ENCODE measurements around the gene TXNRD3.
"Not testable (repeated sequence)": the region's sequence is repeated elsewhere in the genome, so short reads cannot be mapped to it uniquely, and the experiment has no call there.

The TXNRD3 gene

DNA sequence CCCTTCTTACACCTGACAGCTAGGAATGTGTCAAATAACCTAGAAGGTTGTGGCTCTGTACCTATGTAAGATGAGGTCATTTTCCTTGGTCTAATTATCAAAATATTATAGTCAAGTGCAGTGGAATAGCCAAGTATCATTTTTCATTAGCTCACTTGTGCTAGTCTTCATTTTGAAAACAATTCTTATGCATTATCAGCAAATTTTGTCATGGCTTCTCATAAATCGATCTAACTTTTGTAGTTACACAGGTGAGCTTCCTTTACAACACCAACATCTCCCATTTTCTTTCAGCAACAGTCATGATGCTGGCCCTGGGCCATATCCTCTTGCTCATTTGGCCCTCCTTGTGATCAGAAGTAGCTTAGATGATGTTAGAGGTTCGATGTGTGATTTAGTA, 10.3 kb downstream of the TXNRD3 start:
- DNase-seq, result no peak

DNA sequence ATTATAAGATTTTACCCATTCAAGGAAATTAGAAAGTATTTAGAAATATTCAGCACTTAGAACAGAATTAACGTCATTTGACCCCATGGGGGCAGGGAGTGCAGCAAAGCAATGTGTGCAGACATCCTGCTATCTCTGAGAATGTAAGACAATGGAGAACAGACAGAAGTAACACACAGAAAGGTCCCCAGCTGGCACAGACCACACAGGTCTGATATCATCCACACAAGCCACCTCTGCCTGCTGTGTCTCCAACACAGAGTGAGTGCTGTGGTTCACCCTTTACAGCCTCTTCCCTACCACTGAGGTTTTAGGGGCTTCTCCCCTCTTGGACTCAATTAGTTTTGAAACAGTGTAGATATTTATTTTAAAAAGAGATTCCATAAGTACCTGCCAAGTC, 16.1 kb downstream of the TXNRD3 start:
- no peak for DNase-seq

DNA sequence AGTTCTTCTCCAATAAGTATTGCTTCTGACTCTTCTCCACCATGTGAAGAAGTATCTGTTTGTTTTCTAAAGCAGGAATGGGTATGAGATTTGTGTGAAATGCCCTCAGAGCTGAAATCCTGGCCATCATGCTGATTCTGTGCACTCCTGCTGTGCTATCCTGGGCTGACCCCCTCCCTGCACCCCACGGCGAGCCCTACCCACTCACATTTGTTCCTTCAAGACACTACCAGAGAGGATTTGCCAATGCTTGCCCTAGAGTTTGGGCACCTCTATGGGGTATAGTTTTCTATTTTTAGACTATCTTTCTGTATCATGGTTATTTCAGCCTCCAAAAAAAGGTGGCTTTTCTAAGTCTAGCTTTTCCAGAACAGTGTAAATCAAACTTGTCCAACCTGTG, 18.5 kb downstream of the TXNRD3 start:
- DNase-seq, result no peak

DNA sequence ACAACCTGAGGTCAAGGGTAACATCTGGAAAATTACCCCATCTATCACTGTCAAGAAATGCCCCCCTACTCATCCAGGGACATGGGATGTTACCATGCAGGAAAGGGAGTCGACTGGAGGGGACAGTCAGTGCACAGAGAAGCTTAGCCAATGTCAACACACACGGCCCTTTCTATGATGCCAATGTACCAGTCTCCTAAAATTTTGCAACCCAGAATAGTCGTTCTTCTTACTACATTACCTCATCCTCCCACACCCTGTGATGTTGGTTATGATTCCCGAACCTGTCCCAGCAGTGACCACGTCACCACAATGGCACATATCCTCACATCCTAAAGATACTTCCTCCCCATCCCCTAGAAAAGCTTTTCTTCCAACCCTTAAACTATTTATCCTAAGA, 20.1 kb downstream of the TXNRD3 start:
- DNase-seq, result no peak

DNA sequence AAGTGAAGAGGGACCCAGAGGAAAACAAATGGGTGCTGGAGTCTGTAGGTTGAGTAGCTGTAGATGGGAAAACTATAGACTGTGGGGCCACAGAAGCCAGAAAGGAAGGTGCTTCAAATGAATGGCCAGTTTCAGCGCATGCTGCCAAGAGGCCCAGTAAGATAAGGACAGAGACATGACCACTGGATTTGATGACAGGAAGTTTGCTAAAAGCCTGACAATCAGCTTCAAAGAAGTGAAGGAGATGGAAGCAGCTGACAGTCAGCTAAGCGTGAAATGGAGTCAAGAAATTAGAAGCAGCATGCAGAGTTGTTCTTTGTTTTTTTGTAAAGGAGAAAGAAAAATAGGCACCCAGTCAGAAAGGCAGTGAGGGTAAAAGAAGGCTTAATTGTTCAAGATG, 24.9 kb downstream of the TXNRD3 start:
- DNase-seq, result no peak

DNA sequence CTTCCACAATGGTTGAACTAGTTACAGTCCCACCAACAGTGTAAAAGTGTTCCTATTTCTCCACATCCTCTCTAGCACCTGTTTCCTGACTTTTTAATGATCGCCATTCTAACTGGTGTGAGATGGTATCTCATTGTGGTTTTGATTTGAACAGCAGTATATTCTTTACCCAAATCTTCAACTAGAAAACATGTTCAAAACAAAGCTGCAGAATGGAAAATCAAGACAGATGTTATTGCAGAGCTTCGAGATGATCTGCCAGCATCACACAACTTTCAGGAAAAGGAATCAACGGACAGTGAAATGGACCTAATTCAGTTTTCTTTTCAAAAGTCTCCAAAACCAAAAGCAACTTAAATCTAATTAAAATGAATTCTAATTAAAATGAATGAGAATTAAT, 29.2 kb downstream of the TXNRD3 start:
- not testable (repeated sequence) for DNase-seq

DNA sequence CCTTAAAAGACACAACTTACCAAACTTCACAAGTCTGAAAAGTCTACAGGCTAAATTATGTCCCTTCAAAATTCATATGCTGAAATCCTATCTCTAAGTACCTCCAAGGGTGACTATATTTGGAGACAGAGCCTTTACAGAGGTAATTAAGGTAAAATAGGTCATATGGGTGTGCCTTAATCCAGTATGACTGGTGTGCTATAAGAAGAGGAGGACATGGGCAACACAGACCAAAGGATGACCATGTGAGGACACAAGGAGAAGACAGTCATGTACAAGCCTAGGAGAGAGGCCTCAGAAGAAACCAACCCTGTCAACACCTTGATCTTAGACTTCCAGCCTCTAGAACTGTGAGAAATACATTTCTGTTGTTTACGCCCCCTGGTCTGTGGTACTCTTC, 32.2 kb downstream of the TXNRD3 start:
- DNase-seq, result no peak

DNA sequence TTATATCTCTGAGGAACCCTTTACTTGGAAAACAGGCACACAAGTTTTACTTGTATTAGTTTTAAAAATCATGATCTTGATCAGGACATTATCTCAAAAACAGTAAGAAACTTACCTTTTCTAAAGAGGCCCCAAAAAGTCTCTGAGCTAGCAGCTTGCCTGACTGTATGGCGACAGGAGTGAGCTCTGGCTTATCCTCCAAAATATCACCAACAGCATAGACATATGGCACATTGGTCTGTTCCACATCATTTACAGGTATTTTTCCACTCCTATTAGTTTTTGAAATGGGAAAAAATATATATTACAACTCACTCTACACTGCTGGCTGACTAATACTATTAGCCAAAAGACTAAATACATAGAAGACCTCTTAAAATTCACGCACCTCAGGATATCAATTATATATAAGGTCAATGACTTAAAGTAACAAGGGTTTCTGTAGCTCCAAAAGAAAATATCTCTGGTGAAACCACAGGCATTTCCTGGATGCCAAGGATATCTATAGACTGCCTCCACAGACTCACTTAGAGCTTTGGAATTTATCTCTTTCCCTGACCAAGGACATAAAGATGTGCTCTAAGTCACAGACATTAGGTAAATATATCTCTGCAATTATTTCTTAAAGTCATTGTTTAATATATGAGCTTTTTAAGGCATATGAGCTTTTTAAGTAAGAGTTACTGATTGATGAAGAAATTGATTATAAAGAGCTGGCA, 33.1 kb downstream of the TXNRD3 start:
- peak; percentile 81 for DNase-seq

DNA sequence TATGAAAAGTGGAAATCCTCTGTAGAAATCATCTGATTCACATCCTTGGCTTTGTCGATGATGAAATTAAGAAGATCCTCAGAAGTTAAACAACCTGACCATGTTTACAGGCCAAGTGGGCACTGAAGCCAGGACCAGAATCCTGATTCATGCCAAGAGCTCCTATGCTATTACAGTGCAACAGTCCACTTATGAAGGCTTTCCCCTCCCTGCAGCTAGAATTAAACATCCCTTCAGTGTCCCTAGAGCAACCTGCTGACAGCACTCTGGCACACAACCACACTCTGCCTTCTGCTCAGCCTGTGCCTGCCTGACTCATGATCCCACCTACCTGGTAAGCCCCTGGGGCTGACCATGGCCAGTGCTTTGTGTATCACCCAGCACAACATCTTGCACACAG, 33.8 kb downstream of the TXNRD3 start:
- peak; percentile 41 for DNase-seq

DNA sequence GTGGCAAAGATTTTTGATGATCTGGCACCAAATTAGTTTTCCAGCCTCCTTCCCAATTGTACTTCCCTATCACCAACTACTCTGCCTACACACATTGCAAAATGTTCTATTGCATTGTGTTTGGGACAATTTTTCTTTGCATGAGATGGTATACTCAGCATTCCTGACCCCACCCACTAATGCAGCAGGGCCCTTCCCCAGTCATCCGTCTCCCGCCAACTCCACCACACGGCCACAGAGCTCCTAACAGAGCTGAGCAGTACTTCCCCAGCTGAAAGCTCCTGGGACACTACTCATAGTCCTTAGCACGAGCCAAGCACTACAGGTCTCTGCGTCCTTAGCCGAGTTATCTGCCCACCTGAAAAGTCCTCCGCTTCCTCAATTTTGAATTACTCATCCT, 34.2 kb downstream of the TXNRD3 start:
- peak; percentile 30 for DNase-seq

DNA sequence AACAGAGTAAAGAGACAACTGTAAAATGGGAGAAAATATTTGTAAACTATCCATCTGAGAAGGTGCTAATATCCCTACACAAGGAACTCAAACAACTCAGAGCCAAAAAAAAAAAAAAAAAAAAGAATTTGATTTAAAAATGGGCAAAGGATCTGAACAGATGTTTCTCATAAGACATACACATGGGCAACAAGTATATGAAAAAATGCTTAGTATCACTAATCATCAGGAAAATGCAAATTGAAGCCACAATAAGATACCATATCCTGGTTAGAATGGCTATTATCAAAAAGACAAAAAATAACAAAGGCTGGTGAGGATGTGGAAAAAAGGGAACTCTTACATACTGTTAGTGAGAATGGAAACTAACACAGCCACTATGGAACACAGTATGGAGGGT, 36.2 kb downstream of the TXNRD3 start:
- DNase-seq, result peak; percentile 19

DNA sequence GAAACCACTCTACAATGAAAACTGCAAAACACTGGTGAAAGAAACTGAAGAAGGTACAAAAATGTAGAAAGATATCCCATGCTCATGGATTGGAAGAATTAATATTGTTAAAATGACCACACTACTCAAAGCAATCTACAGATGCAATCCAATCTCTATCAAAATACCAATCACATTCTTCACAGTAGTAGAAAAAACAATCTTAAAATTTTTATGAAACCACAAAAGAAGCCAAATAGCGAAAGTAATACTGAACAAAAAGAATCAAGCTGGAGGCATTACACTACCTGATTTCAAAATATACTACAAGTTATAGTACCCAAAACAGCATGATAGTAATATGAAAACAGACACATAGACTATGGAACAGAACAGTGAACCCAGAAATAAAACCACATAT, 36.9 kb downstream of the TXNRD3 start:
- peak; percentile 33 for DNase-seq

DNA sequence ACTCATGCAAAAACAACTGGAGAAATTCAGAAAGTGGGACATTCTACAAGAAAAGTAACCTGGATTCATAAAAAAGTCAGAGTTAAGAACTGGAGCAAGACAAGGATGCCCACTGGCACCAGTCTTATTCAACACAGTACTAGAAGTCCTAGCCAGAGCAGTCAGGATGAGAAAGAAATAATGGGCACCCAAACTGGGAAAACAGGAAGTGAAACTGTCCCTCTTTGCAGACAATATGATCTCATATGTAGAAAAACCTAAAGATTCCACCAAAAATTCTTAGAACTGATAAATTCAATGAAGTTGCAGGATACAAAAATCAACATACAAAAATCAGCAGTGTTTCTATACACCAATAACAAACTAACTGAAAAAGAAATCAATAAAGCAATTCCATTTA, 37.4 kb downstream of the TXNRD3 start:
- DNase-seq, result no peak

DNA sequence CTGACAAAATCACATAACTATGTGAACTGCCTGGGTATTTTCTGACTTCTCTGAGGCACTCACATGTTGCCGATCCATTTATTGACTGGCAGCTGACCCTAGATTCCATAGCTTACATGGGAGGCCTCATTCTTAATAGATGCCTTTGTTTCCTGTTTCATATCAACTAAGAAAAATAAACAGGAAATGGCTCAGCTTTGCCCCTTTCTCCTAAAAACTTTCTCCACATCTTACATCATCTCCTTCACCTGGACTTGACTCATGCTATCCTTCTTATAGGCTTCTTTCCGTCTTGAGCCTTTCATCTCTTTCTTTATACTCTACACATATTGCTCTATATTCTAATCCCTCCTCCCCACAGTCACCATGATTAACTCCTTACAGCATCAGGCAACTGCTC, 38.0 kb downstream of the TXNRD3 start:
- DNase-seq, result no peak

DNA sequence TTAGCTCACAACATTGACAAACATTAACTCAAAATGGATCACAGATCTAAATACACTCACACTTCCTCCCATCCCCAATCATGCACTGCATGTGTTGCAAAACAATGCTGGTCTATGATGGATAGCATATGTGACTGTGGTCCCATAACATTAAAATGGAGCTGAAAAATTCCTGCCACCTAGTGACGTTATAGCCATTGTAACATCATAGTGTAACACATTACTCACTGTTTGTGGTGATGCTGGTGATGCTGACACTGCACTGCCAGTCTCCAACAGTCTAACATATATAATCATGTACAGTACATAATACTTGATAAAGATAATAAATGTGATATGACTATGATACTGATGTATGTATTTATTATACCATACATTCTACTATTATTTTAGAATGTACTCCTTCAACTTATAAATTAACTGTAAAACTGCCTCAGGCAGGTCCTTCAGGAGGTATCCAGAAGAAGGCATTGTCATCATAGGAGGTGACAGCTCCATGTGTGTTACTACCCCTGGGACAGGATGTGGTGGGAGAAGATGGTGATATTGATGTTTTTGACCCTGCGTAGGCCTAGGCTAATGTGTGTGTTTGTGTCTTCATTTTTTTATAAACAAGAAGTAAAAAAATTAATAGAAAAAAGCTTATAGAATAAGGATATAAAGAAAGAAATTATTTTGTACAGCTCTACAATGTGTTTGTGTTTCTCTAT, 41.3 kb downstream of the TXNRD3 start:
- peak; percentile 44 for DNase-seq

DNA sequence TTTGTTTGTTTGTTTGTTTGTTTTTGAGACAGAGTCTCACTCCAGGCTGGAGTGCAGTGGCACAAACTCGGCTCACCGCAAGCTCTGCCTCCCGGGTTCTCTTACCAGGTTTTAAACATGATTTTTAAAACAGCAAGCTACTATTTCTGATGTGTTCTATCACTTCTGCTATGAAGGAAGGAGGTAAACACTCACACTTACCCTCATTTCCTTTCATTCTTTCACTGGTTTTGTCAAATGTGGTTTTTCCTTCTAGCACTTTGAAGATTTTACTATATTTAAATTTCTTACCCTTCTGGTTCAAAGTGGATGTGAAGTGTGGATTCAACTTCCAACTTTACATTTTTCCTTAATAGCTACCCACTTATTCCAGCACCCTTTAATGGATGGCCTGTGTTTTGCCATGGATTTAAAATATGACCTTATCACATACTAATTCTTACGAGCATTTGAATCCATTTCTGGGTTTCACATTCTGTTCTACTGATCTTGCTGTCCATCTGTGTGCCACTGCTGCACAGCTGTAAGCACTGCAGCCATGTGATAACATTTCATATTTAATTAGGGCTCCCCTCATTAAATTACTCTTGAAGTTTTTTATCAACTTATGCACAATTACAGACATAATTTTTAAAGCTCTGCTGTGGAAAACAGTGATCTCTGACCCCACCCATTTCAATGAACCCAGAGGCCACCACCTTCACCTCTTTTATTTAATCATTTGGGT, 42.3 kb downstream of the TXNRD3 start:
- no peak for DNase-seq

DNA sequence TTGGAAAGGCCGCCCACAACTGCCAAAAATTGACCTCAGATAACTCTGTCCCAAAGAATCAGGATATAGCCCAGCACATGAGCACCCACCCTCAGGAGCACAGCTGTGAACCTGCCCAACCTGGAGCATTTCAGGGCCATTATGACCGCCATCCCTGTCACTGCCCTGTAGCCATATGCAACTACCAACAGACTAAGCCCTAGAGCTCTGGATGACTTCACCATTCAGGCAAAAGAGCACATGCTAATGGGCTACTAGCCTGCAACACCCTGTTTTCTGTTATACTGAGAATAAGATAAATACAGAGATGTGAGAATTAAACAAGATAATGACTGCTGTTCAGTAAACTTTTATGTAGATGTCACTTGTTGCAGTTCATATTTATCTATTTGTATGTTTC, 45.0 kb downstream of the TXNRD3 start:
- DNase-seq, result no peak

DNA sequence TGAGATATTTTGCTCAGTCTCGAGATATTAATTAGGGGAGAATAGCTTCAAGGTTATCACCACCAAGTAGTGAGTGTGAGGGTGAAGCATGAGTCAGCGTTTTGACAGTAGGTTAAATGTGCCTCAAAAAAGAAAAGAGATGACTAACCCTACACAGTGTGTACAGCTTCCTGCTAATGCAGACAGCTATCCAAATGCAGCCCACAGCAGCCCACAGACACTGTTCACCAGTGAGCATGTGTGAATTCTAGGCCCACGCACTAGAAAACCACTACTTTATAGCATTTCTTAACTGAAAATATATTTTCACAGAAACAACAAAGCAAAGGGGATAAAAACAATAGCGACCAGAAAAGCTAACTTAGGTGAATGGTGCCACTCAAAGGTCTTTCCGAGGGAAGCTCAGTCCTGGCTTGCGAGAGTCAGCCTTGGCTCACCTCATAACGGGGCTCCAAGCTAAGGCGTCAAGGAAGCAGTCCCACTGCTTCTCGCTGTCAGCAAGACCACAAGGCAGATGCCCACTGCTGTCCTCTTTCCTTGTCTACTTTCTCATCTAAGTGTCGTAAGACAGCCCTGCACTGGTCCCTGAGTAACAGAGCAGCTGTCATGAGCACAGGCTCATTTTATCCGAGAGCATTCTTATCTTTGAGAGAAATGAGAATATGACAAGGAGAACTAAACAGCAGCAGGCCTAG, 47.6 kb downstream of the TXNRD3 start:
- peak; percentile 58 for DNase-seq

DNA sequence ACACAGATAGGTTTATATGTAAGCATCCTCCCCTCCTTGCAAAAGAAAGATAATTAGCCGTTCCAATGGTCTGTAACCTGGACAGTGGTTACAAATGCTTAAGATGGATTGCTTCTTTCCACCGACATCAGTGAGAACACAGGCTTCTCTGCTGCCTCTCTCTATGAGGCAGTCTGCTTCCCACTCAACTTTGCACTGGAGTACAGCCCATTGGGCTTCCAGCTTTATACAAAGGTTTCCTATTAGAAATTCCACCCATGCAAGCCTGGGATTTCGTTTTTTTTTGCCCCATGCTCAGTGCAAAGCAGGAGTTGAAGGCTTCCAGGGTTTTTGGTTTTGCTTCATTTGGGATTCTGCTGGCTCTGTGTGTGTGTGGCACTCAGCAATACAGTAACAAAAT, 48.9 kb downstream of the TXNRD3 start:
- no peak for DNase-seq

DNA sequence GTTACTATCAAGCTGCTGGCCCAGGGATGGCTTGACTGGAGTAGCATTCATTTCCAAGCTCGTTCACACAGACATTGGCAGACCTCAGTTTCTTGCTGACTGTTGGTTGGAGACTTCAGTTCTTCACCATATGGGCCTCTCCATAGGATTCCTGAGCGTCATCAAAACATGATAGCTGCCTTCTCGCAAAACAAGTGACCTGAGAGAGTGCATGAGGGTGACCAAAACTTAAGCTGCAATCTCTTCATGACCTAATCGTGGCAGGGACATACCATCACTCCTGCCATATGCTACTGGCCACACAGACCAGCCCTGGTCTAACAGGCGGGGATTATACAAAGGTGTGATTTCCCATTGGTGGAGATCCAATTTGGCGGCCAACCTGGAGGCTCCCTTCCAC, 50.2 kb downstream of the TXNRD3 start:
- no peak for DNase-seq

DNA sequence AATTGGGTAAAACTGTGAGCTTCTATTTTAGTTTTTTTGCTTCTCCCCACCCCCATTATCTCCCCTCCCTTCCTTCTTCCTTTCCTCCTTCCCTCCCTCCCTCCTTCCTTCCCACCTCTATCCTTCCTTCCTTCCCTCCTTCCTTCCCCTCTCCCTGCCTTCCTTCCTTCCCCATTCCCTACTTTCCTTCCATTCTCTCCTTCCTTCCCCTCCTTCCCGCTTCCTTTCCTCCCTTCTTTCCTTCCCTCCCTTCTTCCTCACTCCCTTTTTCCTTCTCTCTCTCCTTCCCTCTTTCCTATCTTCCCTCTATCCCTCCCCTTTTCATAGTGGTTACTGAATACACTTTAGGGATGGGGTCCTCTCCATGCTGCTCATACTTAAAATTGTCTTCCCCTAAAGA, 55.8 kb downstream of the TXNRD3 start:
- DNase-seq, result no peak

DNA sequence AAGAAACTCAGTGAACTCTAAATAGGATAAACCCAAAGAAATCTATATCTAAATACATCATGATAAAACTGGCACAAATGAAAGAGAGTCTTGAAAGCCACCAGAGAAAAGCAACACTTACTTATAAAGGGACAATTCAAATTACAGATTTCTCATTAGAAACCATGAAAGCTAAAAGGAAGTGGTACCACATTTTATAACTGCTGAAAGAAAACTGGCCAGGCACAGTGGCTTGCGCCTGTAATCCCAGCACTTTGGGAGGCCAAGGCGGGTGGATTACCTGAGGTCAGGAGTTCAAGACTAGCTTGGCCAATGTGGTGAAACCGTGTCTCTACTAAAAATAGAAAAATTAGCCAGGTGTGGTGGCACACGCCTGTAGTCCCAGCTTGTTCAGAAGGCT, 59.4 kb downstream of the TXNRD3 start:
- DNase-seq, result not testable (repeated sequence)

DNA sequence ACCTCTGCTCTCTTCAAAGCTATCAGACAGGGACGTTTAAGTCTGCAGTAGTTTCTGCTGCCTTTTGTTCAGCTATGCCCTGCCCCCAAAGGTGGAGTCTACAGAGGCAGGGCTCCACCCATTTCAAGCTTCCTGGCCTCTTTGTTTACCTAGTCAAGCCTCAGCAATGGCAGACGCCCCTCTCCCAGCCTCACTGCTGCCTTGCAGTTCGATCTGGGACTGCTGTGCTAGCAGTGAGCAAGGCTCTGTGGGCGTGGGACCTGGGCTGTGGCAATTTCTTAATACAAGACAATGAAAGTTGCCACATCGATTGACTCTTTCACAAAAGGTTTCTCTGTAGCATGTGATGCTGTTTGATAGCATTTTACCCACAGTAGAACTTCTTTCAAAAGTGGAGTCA, 63.4 kb downstream of the TXNRD3 start:
- not testable (repeated sequence) for DNase-seq

Measured in fibroblast of skin of abdomen (primary cell).